Pons (tissue), 1 donor: ENCODE results near the gene PIK3CD.

Experiments used
- DNase-seq: peaks from one replicate; pipeline ENCODE4 v3.0.0-alpha.2; 2016; ENCODE audit warnings: low spot score

Gene PIK3CD

GRCh38 chr1:9774712-9775679 lies 123.5 kb downstream of the PIK3CD start:
- DNase-seq, result no peak

GRCh38 chr1:9776685-9777084 lies 125.2 kb downstream of the PIK3CD start:
- no peak for DNase-seq
